ENCODE measurements around the gene METTL2B.
"Not testable (repeated sequence)": the region's sequence is repeated elsewhere in the genome, so short reads cannot be mapped to it uniquely, and the experiment has no call there.

GRCh38 chr7:128523932-128524524, 47.5 kb downstream of the METTL2B start:
- not testable (repeated sequence) for TF ChIP-seq POLR2AphosphoS5, CTCF (IDR thresholded peaks at IDR 0.05)
